ENCODE data around the gene TAS1R2. TPM values are rescaled to one million over a fixed set of nuclear protein-coding genes. Genes with fewer than 3 reads are reported as not detected.

The TAS1R2 gene
- total and polyA plus RNA-seq, 9 of the 15 experiments (the other 6 are each of a cell fraction or from before 2014, with no cell fraction given) = not detected

- TF ChIP-seq DEAF1 (CRISPR knock-in tag; IDR thresholded peaks at IDR 0.05) (no peak), MBD2 (IDR thresholded peaks at IDR 0.05; ENCODE audit: borderline replicate concordance, low read depth) (no peak), DMBX1 (CRISPR knock-in tag; IDR thresholded peaks at IDR 0.05; ENCODE audit: borderline replicate concordance) (no peak), STAT6 (CRISPR knock-in tag; IDR thresholded peaks at IDR 0.05) (no peak), CBFB (CRISPR knock-in tag; IDR thresholded peaks at IDR 0.05) (no peak), ARHGAP35 (IDR thresholded peaks at IDR 0.05; ENCODE audit: partially characterized antibody) (no peak), SMARCA5 (IDR thresholded peaks at IDR 0.05) (no peak), ZBTB40 (IDR thresholded peaks at IDR 0.05) (no peak; the same call in 1 of the 2 replicates), ZBTB40 (CRISPR knock-in tag; IDR thresholded peaks at IDR 0.05) (no peak), ZNF584 (CRISPR knock-in tag; IDR thresholded peaks at IDR 0.05; ENCODE audit: low read depth) (no peak), ZBTB2 (IDR thresholded peaks at IDR 0.05) (no peak), XRCC4 (IDR thresholded peaks at IDR 0.05; ENCODE audit: extremely low read depth, insufficient read depth, insufficient read length) (no peak), ZNF551 (CRISPR knock-in tag; IDR thresholded peaks at IDR 0.05) (no peak)
Observed at GRCh38 chr1:18807334-18808063, 52.0 kb downstream of the TAS1R2 start (continued).
